Neural progenitor cell (in vitro differentiated cells): Measurements from ENCODE around the gene NEU2. TPM values are rescaled to one million over a fixed set of nuclear protein-coding genes. Genes with fewer than 3 reads are reported as not detected.

ENCODE experiments used
- DNase-seq: peaks from one replicate; pipeline ENCODE4 v3.0.0-alpha.2; 2016; ENCODE audit warnings: low spot score
- H2AFZ ChIP-seq: fragments of 200-600 bp; sonication (generic); replicated peaks from 2 replicates; pipeline ENCODE4 v1.6.1; 2016; ENCODE audit warnings: antibody characterized with exemption
- H3F3A ChIP-seq: fragments of 200-600 bp; sonication (generic); 2 replicates; pipeline ENCODE4 v1.6.1; 2016; ENCODE audit warnings: antibody characterized with exemption, low read depth
- H3K27ac ChIP-seq: fragments of 200-600 bp; sonication (generic); 2 replicates; pipeline ENCODE4 v1.5.1; 2016; ENCODE audit warnings: mild to moderate bottlenecking
- H3K27me3 ChIP-seq: fragments of 200-600 bp; sonication (generic); 2 replicates; pipeline ENCODE4 v1.6.1; 2016; ENCODE audit warnings: mild to moderate bottlenecking, moderate library complexity
- H3K36me3 ChIP-seq: fragments of 200-600 bp; sonication (generic); 2 replicates; pipeline ENCODE4 v1.5.1; 2016
- H3K4me1 ChIP-seq: fragments of 200-600 bp; sonication (generic); 2 replicates; pipeline ENCODE4 v1.6.1; 2016; ENCODE audit warnings: mixed run types
- H3K4me2 ChIP-seq: fragments of 200-600 bp; sonication (generic); 2 replicates; pipeline ENCODE4 v1.6.1; 2016
- H3K4me3 ChIP-seq: fragments of 200-600 bp; sonication (generic); 2 replicates; pipeline ENCODE4 v1.5.1; 2016
- H3K79me2 ChIP-seq: fragments of 200-600 bp; sonication (generic); 2 replicates; pipeline ENCODE4 v1.6.1; 2016; ENCODE audit warnings: low read depth
- H3K9ac ChIP-seq: fragments of 200-600 bp; sonication (generic); 2 replicates; pipeline ENCODE4 v1.6.1; 2016
- H3K9me3 ChIP-seq: fragments of 200-600 bp; sonication (generic); 2 replicates; pipeline ENCODE4 v1.5.1; 2016; ENCODE audit warnings: low read depth
- H4K20me1 ChIP-seq: fragments of 200-600 bp; sonication (generic); 2 replicates; pipeline ENCODE4 v1.6.1; 2016; ENCODE audit warnings: low read depth
- H3K27ac Mint-ChIP-seq: 3 replicates; pipeline ENCODE4 v1.8.0; 2021; ENCODE audit warnings: mixed read lengths
- H3K27me3 Mint-ChIP-seq: 2 replicates; pipeline ENCODE4 v1.8.0; 2022; ENCODE audit warnings: low read depth, mild to moderate bottlenecking, inconsistent platforms, moderate library complexity, mixed read lengths; ENCODE audit not compliant: insufficient read depth
- H3K36me3 Mint-ChIP-seq: 3 replicates; pipeline ENCODE4 v1.8.0; 2021; ENCODE audit warnings: mixed read lengths
- H3K4me1 Mint-ChIP-seq: 3 replicates; pipeline ENCODE4 v1.8.0; 2021; ENCODE audit warnings: mixed read lengths
- H3K4me3 Mint-ChIP-seq: 3 replicates; pipeline ENCODE4 v1.8.0; 2021; ENCODE audit warnings: mild to moderate bottlenecking, moderate library complexity, mixed read lengths
- H3K9me3 Mint-ChIP-seq: 3 replicates; pipeline ENCODE4 v1.8.0; 2020; ENCODE audit warnings: mixed read lengths
- CTCF ChIP-seq: fragments of 200-600 bp; sonication (generic); IDR thresholded peaks from 2 replicates; pipeline ENCODE4 v1.5.1; 2017; ENCODE audit warnings: antibody characterized with exemption, mild to moderate bottlenecking
- EZH2 ChIP-seq: fragments of 200-600 bp; sonication (generic); IDR thresholded peaks from 2 replicates; pipeline ENCODE4 v1.6.1; 2017; ENCODE audit warnings: antibody characterized with exemption, mild to moderate bottlenecking, moderate library complexity
- EZH2phosphoT487 ChIP-seq: fragments of 200-600 bp; sonication (generic); IDR thresholded peaks from 2 replicates; pipeline ENCODE4 v1.6.1; 2017; ENCODE audit warnings: antibody characterized with exemption
- total RNA-seq: library from RNA; depleted of rRNA; stranded (reverse); fragments of >200 nt; gene quantifications from 2 replicates; pipeline ENCODE4 v1.2.3, GENCODE V29; 2015; ENCODE audit warnings: low replicate concordance

The NEU2 gene
- total RNA-seq, 1 donor from 2014 or later: not detected

DNA sequence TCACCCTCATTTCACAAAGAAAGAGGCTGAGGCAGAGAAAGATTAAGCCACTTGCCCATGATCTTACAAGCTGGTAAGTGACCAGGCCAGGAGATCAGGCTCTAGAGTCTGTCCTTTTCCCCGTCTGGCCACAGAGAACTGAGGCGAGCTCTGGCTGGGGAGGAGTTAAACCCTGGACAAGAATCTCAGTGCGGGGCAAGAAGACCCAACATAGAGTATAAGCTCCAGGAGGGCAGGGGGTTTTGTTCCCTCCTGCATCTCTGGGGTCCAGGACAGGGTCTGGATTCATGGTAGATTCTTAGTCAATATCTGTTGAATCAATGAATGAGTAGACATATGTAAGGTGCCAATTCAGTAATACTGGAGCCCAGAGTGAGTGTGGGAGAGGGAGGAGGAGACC lies 14.7 kb downstream of the NEU2 start:
- no peaks in the 10 kb centered on the region for H4K20me1 ChIP-seq
- no peak overlapping the region for H3K4me2 ChIP-seq
- peaks cover 23% of the 10 kb centered on the region for H3K27me3 ChIP-seq
- no peak overlapping the region for H2AFZ ChIP-seq
- peaks cover 9% of the 10 kb centered on the region for H3K4me1 ChIP-seq
- no peak overlapping the region for H3K4me3 ChIP-seq
- no peaks in the 10 kb centered on the region for H3F3A ChIP-seq
- TF ChIP-seq EZH2phosphoT487 (no peak), EZH2 (no peak), CTCF (no peak)
- Mint-ChIP-seq H3K36me3 (no peaks in the 10 kb centered on the region), H3K4me1 (peaks cover 19% of the 10 kb centered on the region), H3K27ac (no peak overlapping the region), H3K27me3 (peaks cover 13% of the 10 kb centered on the region), H3K9me3 (no peaks in the 10 kb centered on the region), H3K4me3 (no peak overlapping the region)
- H3K79me2 ChIP-seq: no peaks in the 10 kb centered on the region
- H3K9me3 ChIP-seq: no peaks in the 10 kb centered on the region
- DNase-seq: no peak
- no peak overlapping the region for H3K9ac ChIP-seq
- no peaks in the 10 kb centered on the region for H3K36me3 ChIP-seq
- H3K27ac ChIP-seq: no peak overlapping the region

- Histone ChIP-seq H3F3A (no peaks in the 10 kb centered on the region), H3K4me1 (peaks cover 9% of the 10 kb centered on the region), H3K4me3 (no peak overlapping the region), H3K9ac (no peak overlapping the region), H2AFZ (no peak overlapping the region), H3K27me3 (peaks cover 27% of the 10 kb centered on the region), H3K79me2 (no peaks in the 10 kb centered on the region), H4K20me1 (no peaks in the 10 kb centered on the region), H3K36me3 (no peaks in the 10 kb centered on the region), H3K27ac (no peak overlapping the region), H3K4me2 (no peak overlapping the region), H3K9me3 (no peaks in the 10 kb centered on the region)
- Mint-ChIP-seq H3K4me1 (peaks cover 19% of the 10 kb centered on the region), H3K36me3 (no peaks in the 10 kb centered on the region), H3K9me3 (no peaks in the 10 kb centered on the region), H3K27ac (no peak overlapping the region), H3K27me3 (peaks cover 13% of the 10 kb centered on the region), H3K4me3 (no peak overlapping the region)
- TF ChIP-seq CTCF: no peak
- no peak for TF ChIP-seq EZH2
- no peak for TF ChIP-seq EZH2phosphoT487
- no peak for DNase-seq
These were observed 15.2 kb downstream of the NEU2 start for GRCh38 chr2:233047667-233048066.

GRCh38 chr2:233048569-233049193 lies 16.2 kb downstream of the NEU2 start:
- H3K27me3 Mint-ChIP-seq: peaks cover 11% of the 10 kb centered on the region

More at GRCh38 chr2:233048569-233049193, 16.2 kb downstream of the NEU2 start:
- Histone ChIP-seq H3F3A (no peaks in the 10 kb centered on the region), H3K27me3 (peaks cover 35% of the 10 kb centered on the region), H2AFZ (no peak overlapping the region), H3K27ac (no peak overlapping the region), H4K20me1 (no peaks in the 10 kb centered on the region), H3K4me2 (no peak overlapping the region), H3K9ac (no peak overlapping the region), H3K79me2 (no peaks in the 10 kb centered on the region), H3K4me3 (no peak overlapping the region), H3K9me3 (no peaks in the 10 kb centered on the region), H3K4me1 (peaks cover 9% of the 10 kb centered on the region), H3K36me3 (no peaks in the 10 kb centered on the region)
- no peaks in the 10 kb centered on the region for H3K36me3 Mint-ChIP-seq
- no peak for TF ChIP-seq EZH2phosphoT487
- TF ChIP-seq EZH2: no peak
- no peak for TF ChIP-seq CTCF
- no peak overlapping the region for H3K27ac Mint-ChIP-seq
- no peak for DNase-seq
- no peaks in the 10 kb centered on the region for H3K9me3 Mint-ChIP-seq
- H3K4me1 Mint-ChIP-seq: peaks cover 19% of the 10 kb centered on the region
- no peak overlapping the region for H3K4me3 Mint-ChIP-seq
